Caco-2 (cell line): ENCODE measurements around the gene SEC22A. TPM values are rescaled to one million over a fixed set of nuclear protein-coding genes. Genes with fewer than 3 reads are reported as not detected.

Experiments
- BruUV-seq: library from RNA; stranded (reverse); fragments of 400-500 nt; replicated peaks from 2 replicates; lab custom pipeline; 2021; lab: Mats Ljungman, UMichigan
- CTCF ChIA-PET: fragments of 300-600 bp; sonication (Branson Sonifier 250); formaldehyde crosslinking; loops from one replicate; lab custom pipeline; 2022; ENCODE audit warnings: antibody characterized with exemption; lab: Charles Lee
- POLR2A ChIA-PET: fragments of 300-600 bp; sonication (Branson Sonifier 250); formaldehyde crosslinking; loops from one replicate; lab custom pipeline; 2022; ENCODE audit warnings: antibody characterized with exemption; lab: Charles Lee
- DNase-seq, 2 experiments: peaks; one replicate each; pipeline versions ENCODE4 v3.0.0 to v3.0.0-alpha.2; 2020 to 2022
- H3K27me3 ChIP-seq: replicated peaks from 2 replicates; pipeline ENCODE4 v1.6.0; 2011; ENCODE audit warnings: low read length; ENCODE audit not compliant: control insufficient read depth, insufficient read depth
- H3K36me3 ChIP-seq: 2 replicates; pipeline ENCODE4 v1.5.1; 2011; ENCODE audit warnings: low read length; ENCODE audit not compliant: control insufficient read depth, insufficient read depth
- H3K4me1 ChIP-seq: fragments of 250-450 bp; sonication (Bioruptor Pico); 2 replicates; pipeline ENCODE4 v1.5.1; 2020; ENCODE audit warnings: mild to moderate bottlenecking
- H3K4me3 ChIP-seq: 2 replicates; pipeline ENCODE4 v1.5.1; 2011; ENCODE audit warnings: low read depth, mild to moderate bottlenecking, control low read depth, low read length
- H3K9me3 ChIP-seq: fragments of 250-450 bp; sonication (Bioruptor Pico); 2 replicates; pipeline ENCODE4 v1.5.1; 2020; ENCODE audit warnings: mild to moderate bottlenecking, moderate library complexity
- H3K27ac Mint-ChIP-seq: one replicate; pipeline ENCODE4 v1.8.0; 2022; ENCODE audit warnings: mixed read lengths; ENCODE audit not compliant: unreplicated experiment
- H3K27me3 Mint-ChIP-seq: one replicate; pipeline ENCODE4 v1.8.0; 2022; ENCODE audit warnings: mixed read lengths; ENCODE audit not compliant: insufficient read depth, unreplicated experiment
- H3K36me3 Mint-ChIP-seq: one replicate; pipeline ENCODE4 v1.8.0; 2022; ENCODE audit warnings: mild to moderate bottlenecking, mixed read lengths; ENCODE audit not compliant: insufficient read depth, unreplicated experiment
- H3K4me1 Mint-ChIP-seq: one replicate; pipeline ENCODE4 v1.8.0; 2022; ENCODE audit warnings: low read depth, mixed read lengths; ENCODE audit not compliant: unreplicated experiment
- H3K4me3 Mint-ChIP-seq: one replicate; pipeline ENCODE4 v1.8.0; 2022; ENCODE audit warnings: mild to moderate bottlenecking, moderate library complexity, mixed read lengths; ENCODE audit not compliant: unreplicated experiment
- H3K9me3 Mint-ChIP-seq: one replicate; pipeline ENCODE4 v1.8.0; 2022; ENCODE audit warnings: mixed read lengths; ENCODE audit not compliant: unreplicated experiment
- intact Hi-C: fragments of 100-400 bp; cut with micrococcal nuclease; formaldehyde crosslinking; loops from one replicate; pipeline ENCODE4 v1.10.0; 2022; ENCODE audit not compliant: unreplicated experiment
- total RNA-seq: library from RNA; stranded (reverse); gene quantifications from 2 replicates; pipeline ENCODE4 v1.2.3, GENCODE V29; 2022
- TF ChIP-seq, protein P1 (sequence below), 2 experiments: fragments of 200-600 bp in 1 of 2; IDR thresholded peaks; 1 replicate in 1 of 2; 2 replicates in 1 of 2; pipeline versions ENCODE4 v1.5.1 to v1.8.0; 2011 to 2022; ENCODE audit warnings: antibody characterized with exemption in 1 of 2, control low read depth in 1 of 2, inconsistent platforms in 1 of 2, low read depth in 1 of 2, low read length in 1 of 2, mild to moderate bottlenecking in 1 of 2, moderate library complexity in 1 of 2; ENCODE audit not compliant: insufficient read depth in 1 of 2, severe bottlenecking in 1 of 2, unreplicated experiment in 1 of 2

The SEC22A gene
- total RNA-seq, 1 experiment from 2014 or later = 17.7 TPM

DNA sequence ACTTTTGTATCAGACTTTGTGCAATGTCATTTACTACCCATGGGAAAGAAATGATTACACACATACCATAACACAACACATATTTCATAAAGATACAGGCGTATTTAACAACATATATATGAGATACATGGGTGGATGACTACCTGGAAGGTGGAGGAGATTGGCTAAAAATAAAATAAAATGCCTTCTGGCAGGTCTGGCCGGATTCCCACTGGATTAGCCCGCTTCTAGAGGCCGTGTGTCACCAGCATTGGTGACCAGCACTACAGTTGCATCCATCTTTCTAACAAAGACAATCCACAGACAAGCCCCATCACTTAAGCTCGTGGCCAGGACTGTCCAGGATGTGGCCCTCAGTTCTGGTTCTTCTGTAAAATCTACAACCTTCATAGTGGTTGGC lies 21.0 kb upstream of the SEC22A start:
- intact Hi-C loops = no loop called here
- no peak for DNase-seq
- BruUV-seq = no TSS peak
- no peaks in the 10 kb centered on the region for H3K36me3 ChIP-seq
- Mint-ChIP-seq H3K4me3 (no peak overlapping the region), H3K27me3 (no peaks in the 10 kb centered on the region), H3K27ac (no peak overlapping the region), H3K4me1 (no peaks in the 10 kb centered on the region), H3K36me3 (no peaks in the 10 kb centered on the region), H3K9me3 (no peaks in the 10 kb centered on the region)
- ChIA-PET CTCF (no interaction called here), POLR2A (no interaction called here)
- H3K27me3 ChIP-seq = no peaks in the 10 kb centered on the region
- H3K9me3 ChIP-seq = no peaks in the 10 kb centered on the region
- H3K4me3 ChIP-seq = no peak overlapping the region
- TF ChIP-seq, protein P1, sequence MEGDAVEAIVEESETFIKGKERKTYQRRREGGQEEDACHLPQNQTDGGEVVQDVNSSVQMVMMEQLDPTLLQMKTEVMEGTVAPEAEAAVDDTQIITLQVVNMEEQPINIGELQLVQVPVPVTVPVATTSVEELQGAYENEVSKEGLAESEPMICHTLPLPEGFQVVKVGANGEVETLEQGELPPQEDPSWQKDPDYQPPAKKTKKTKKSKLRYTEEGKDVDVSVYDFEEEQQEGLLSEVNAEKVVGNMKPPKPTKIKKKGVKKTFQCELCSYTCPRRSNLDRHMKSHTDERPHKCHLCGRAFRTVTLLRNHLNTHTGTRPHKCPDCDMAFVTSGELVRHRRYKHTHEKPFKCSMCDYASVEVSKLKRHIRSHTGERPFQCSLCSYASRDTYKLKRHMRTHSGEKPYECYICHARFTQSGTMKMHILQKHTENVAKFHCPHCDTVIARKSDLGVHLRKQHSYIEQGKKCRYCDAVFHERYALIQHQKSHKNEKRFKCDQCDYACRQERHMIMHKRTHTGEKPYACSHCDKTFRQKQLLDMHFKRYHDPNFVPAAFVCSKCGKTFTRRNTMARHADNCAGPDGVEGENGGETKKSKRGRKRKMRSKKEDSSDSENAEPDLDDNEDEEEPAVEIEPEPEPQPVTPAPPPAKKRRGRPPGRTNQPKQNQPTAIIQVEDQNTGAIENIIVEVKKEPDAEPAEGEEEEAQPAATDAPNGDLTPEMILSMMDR (IDR thresholded peaks at IDR 0.05; ENCODE audit: insufficient read depth in 1 of 2, low read depth in 1 of 2, low read length in 1 of 2, severe bottlenecking in 1 of 2, unreplicated experiment in 1 of 2) = no peak
- H3K4me1 ChIP-seq = no peaks in the 10 kb centered on the region

DNA sequence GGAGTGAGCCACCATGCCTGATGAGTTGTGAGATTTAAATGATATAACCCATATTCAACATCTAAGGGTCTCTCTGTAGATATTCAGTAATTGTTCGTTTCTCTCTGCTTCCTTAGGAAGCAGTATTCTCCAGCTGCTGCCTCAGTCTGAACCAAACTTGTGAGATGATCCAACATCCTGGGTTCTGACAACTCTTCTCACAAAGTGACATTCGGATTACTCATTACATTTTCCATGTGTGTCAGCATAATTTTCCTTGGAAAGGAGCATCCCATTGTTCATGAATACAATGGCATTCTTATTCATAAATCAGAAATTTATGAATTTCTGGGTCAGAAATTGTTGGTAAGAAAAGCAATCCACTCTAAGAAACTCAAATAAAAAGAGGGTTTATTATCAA lies 15.0 kb upstream of the SEC22A start:
- BruUV-seq = no TSS peak
- no peaks in the 10 kb centered on the region for H3K9me3 Mint-ChIP-seq
- intact Hi-C loops = no loop called here
- Histone ChIP-seq H3K4me1 (no peaks in the 10 kb centered on the region), H3K36me3 (no peaks in the 10 kb centered on the region), H3K4me3 (no peak overlapping the region), H3K9me3 (no peaks in the 10 kb centered on the region), H3K27me3 (no peaks in the 10 kb centered on the region)
- TF ChIP-seq, protein P1 (IDR thresholded peaks at IDR 0.05; ENCODE audit: insufficient read depth in 1 of 2, low read depth in 1 of 2, low read length in 1 of 2, severe bottlenecking in 1 of 2, unreplicated experiment in 1 of 2) = no peak
- ChIA-PET CTCF (no interaction called here), POLR2A (no interaction called here)
- H3K36me3 Mint-ChIP-seq = no peaks in the 10 kb centered on the region
- H3K4me1 Mint-ChIP-seq = no peaks in the 10 kb centered on the region
- no peak overlapping the region for H3K27ac Mint-ChIP-seq
- DNase-seq = no peak
- no peaks in the 10 kb centered on the region for H3K27me3 Mint-ChIP-seq
- no peak overlapping the region for H3K4me3 Mint-ChIP-seq

DNA sequence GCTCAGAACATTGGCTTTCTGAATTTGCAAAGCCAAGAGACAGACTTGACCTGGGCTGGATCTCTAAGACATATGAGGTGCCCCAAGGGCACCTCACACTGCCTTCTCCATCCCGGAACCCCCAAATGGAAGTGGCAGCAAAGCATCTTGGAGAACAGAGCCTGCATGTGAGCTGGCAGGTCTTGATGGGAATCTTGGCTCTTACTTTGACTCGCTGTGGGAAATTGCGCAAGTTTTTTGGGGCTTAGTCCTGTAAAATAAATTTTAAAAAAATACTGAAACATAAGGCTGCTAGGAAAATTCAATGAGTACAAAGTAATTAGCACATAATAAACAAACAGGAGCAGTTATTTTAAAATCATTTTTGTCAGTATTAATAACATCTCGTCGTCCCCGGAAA lies 13.7 kb upstream of the SEC22A start:
- Histone ChIP-seq H3K4me1 (no peaks in the 10 kb centered on the region), H3K9me3 (no peaks in the 10 kb centered on the region), H3K36me3 (no peaks in the 10 kb centered on the region), H3K27me3 (no peaks in the 10 kb centered on the region), H3K4me3 (no peak overlapping the region)
- Mint-ChIP-seq H3K27ac (no peak overlapping the region), H3K4me3 (no peak overlapping the region), H3K36me3 (no peaks in the 10 kb centered on the region), H3K4me1 (no peaks in the 10 kb centered on the region), H3K27me3 (no peaks in the 10 kb centered on the region), H3K9me3 (no peaks in the 10 kb centered on the region)
- DNase-seq = no peak
- no TSS peak for BruUV-seq
- ChIA-PET CTCF (no interaction called here), POLR2A (no interaction called here)
- TF ChIP-seq, protein P1 (IDR thresholded peaks at IDR 0.05; ENCODE audit: insufficient read depth in 1 of 2, low read depth in 1 of 2, low read length in 1 of 2, severe bottlenecking in 1 of 2, unreplicated experiment in 1 of 2) = no peak
- intact Hi-C loops = no loop called here
